ENCODE results near the gene CNST.

The CNST gene

GRCh38 chr1:246651012-246651695 is 84.9 kb downstream of the CNST start:
- H3K4me3 ChIP-seq (ENCODE audit: low read length): no peak overlapping the region
- H3K4me1 ChIP-seq (ENCODE audit: control insufficient read depth, insufficient read depth, low read length): peaks cover 16% of the 10 kb centered on the region
- no peaks in the 10 kb centered on the region for H3K9me3 ChIP-seq (ENCODE audit: control insufficient read depth, low read length)
- H3K9ac ChIP-seq (ENCODE audit: low read length): no peak overlapping the region
- no peak for DNase-seq (ENCODE audit: low read depth)
- peaks cover 52% of the 10 kb centered on the region for H3K36me3 ChIP-seq (ENCODE audit: control insufficient read depth, insufficient read depth, low read length, severe bottlenecking)
- H3K27me3 ChIP-seq (replicated peaks; ENCODE audit: control insufficient read depth, insufficient read depth, low read length): no peaks in the 10 kb centered on the region

GRCh38 chr1:246658567-246658966 is 92.3 kb downstream of the CNST start:
- H3K36me3 ChIP-seq (ENCODE audit: control insufficient read depth, insufficient read depth, low read length, severe bottlenecking): peaks cover 60% of the 10 kb centered on the region
- no peaks in the 10 kb centered on the region for H3K4me1 ChIP-seq (ENCODE audit: control insufficient read depth, insufficient read depth, low read length)
- no peak overlapping the region for H3K4me3 ChIP-seq (ENCODE audit: low read length)
- H3K9ac ChIP-seq (ENCODE audit: low read length): no peak overlapping the region
- no peak for DNase-seq (ENCODE audit: low read depth)
- no peaks in the 10 kb centered on the region for H3K27me3 ChIP-seq (replicated peaks; ENCODE audit: control insufficient read depth, insufficient read depth, low read length)
- H3K9me3 ChIP-seq (ENCODE audit: control insufficient read depth, low read length): no peaks in the 10 kb centered on the region

GRCh38 chr1:246659594-246660140 is 93.4 kb downstream of the CNST start:
- no peaks in the 10 kb centered on the region for H3K27me3 ChIP-seq (replicated peaks; ENCODE audit: control insufficient read depth, insufficient read depth, low read length)
- no peaks in the 10 kb centered on the region for H3K4me1 ChIP-seq (ENCODE audit: control insufficient read depth, insufficient read depth, low read length)
- H3K9ac ChIP-seq (ENCODE audit: low read length): no peak overlapping the region
- H3K4me3 ChIP-seq (ENCODE audit: low read length): no peak overlapping the region
- no peak for DNase-seq (ENCODE audit: low read depth)
- H3K9me3 ChIP-seq (ENCODE audit: control insufficient read depth, low read length): no peaks in the 10 kb centered on the region
- peaks cover 49% of the 10 kb centered on the region for H3K36me3 ChIP-seq (ENCODE audit: control insufficient read depth, insufficient read depth, low read length, severe bottlenecking)

GRCh38 chr1:246661451-246661850 is 95.2 kb downstream of the CNST start:
- DNase-seq (ENCODE audit: low read depth): no peak
- peaks cover 47% of the 10 kb centered on the region for H3K36me3 ChIP-seq (ENCODE audit: control insufficient read depth, insufficient read depth, low read length, severe bottlenecking)
- no peaks in the 10 kb centered on the region for H3K27me3 ChIP-seq (replicated peaks; ENCODE audit: control insufficient read depth, insufficient read depth, low read length)
- H3K4me3 ChIP-seq (ENCODE audit: low read length): no peak overlapping the region
- H3K9ac ChIP-seq (ENCODE audit: low read length): no peak overlapping the region
- no peaks in the 10 kb centered on the region for H3K9me3 ChIP-seq (ENCODE audit: control insufficient read depth, low read length)
- H3K4me1 ChIP-seq (ENCODE audit: control insufficient read depth, insufficient read depth, low read length): no peaks in the 10 kb centered on the region

GRCh38 chr1:246667773-246668172 is 101.5 kb downstream of the CNST start:
- Histone ChIP-seq H3K9ac (ENCODE audit: low read length) (no peak overlapping the region), H3K4me3 (ENCODE audit: low read length) (no peak overlapping the region), H3K4me1 (ENCODE audit: control insufficient read depth, insufficient read depth, low read length) (no peaks in the 10 kb centered on the region)

GRCh38 chr1:246669659-246670058 is 103.4 kb downstream of the CNST start:
- Histone ChIP-seq H3K27me3 (replicated peaks; ENCODE audit: control insufficient read depth, insufficient read depth, low read length) (no peaks in the 10 kb centered on the region), H3K9ac (ENCODE audit: low read length) (no peak overlapping the region), H3K4me1 (ENCODE audit: control insufficient read depth, insufficient read depth, low read length) (no peaks in the 10 kb centered on the region), H3K36me3 (ENCODE audit: control insufficient read depth, insufficient read depth, low read length, severe bottlenecking) (peaks cover 43% of the 10 kb centered on the region), H3K9me3 (ENCODE audit: control insufficient read depth, low read length) (no peaks in the 10 kb centered on the region), H3K4me3 (ENCODE audit: low read length) (no peak overlapping the region)
- no peak for DNase-seq (ENCODE audit: low read depth)

More at GRCh38 chr1:246667773-246668172, 101.5 kb downstream of the CNST start:
- Histone ChIP-seq H3K27me3 (replicated peaks; ENCODE audit: control insufficient read depth, insufficient read depth, low read length) (no peaks in the 10 kb centered on the region), H3K36me3 (ENCODE audit: control insufficient read depth, insufficient read depth, low read length, severe bottlenecking) (peaks cover 45% of the 10 kb centered on the region), H3K9me3 (ENCODE audit: control insufficient read depth, low read length) (no peaks in the 10 kb centered on the region)
- no peak for DNase-seq (ENCODE audit: low read depth)

- Histone ChIP-seq H3K4me1 (ENCODE audit: control insufficient read depth, insufficient read depth, low read length) (peaks cover 5% of the 10 kb centered on the region), H3K9ac (ENCODE audit: low read length) (no peak overlapping the region), H3K36me3 (ENCODE audit: control insufficient read depth, insufficient read depth, low read length, severe bottlenecking) (peaks cover 13% of the 10 kb centered on the region), H3K27me3 (replicated peaks; ENCODE audit: control insufficient read depth, insufficient read depth, low read length) (no peaks in the 10 kb centered on the region), H3K4me3 (ENCODE audit: low read length) (no peak overlapping the region), H3K9me3 (ENCODE audit: control insufficient read depth, low read length) (no peaks in the 10 kb centered on the region)
- DNase-seq (ENCODE audit: low read depth): no peak
Observed at GRCh38 chr1:246674049-246674448, 107.8 kb downstream of the CNST start.

GRCh38 chr1:246677842-246678241 is 111.6 kb downstream of the CNST start:
- Histone ChIP-seq H3K9ac (ENCODE audit: low read length) (no peak overlapping the region), H3K4me1 (ENCODE audit: control insufficient read depth, insufficient read depth, low read length) (peaks cover 12% of the 10 kb centered on the region), H3K9me3 (ENCODE audit: control insufficient read depth, low read length) (no peaks in the 10 kb centered on the region), H3K4me3 (ENCODE audit: low read length) (no peak overlapping the region), H3K36me3 (ENCODE audit: control insufficient read depth, insufficient read depth, low read length, severe bottlenecking) (no peaks in the 10 kb centered on the region), H3K27me3 (replicated peaks; ENCODE audit: control insufficient read depth, insufficient read depth, low read length) (no peaks in the 10 kb centered on the region)
- DNase-seq (ENCODE audit: low read depth): no peak

GRCh38 chr1:246678816-246679793 is 112.8 kb downstream of the CNST start:
- Histone ChIP-seq H3K4me1 (ENCODE audit: control insufficient read depth, insufficient read depth, low read length) (peaks cover 12% of the 10 kb centered on the region), H3K4me3 (ENCODE audit: low read length) (no peak overlapping the region), H3K9ac (ENCODE audit: low read length) (no peak overlapping the region), H3K27me3 (replicated peaks; ENCODE audit: control insufficient read depth, insufficient read depth, low read length) (no peaks in the 10 kb centered on the region), H3K36me3 (ENCODE audit: control insufficient read depth, insufficient read depth, low read length, severe bottlenecking) (no peaks in the 10 kb centered on the region), H3K9me3 (ENCODE audit: control insufficient read depth, low read length) (no peaks in the 10 kb centered on the region)
- DNase-seq (ENCODE audit: low read depth): no peak

- Histone ChIP-seq H3K9ac (ENCODE audit: low read length) (no peak overlapping the region), H3K4me1 (ENCODE audit: control insufficient read depth, insufficient read depth, low read length) (peaks cover 12% of the 10 kb centered on the region), H3K36me3 (ENCODE audit: control insufficient read depth, insufficient read depth, low read length, severe bottlenecking) (no peaks in the 10 kb centered on the region), H3K4me3 (ENCODE audit: low read length) (no peak overlapping the region), H3K9me3 (ENCODE audit: control insufficient read depth, low read length) (no peaks in the 10 kb centered on the region), H3K27me3 (replicated peaks; ENCODE audit: control insufficient read depth, insufficient read depth, low read length) (no peaks in the 10 kb centered on the region)
- no peak for DNase-seq (ENCODE audit: low read depth)
Observed at GRCh38 chr1:246679794-246680177, 113.5 kb downstream of the CNST start.

- H3K9ac ChIP-seq (ENCODE audit: low read length): no peak overlapping the region
- no peaks in the 10 kb centered on the region for H3K9me3 ChIP-seq (ENCODE audit: control insufficient read depth, low read length)
- H3K4me1 ChIP-seq (ENCODE audit: control insufficient read depth, insufficient read depth, low read length): peaks cover 12% of the 10 kb centered on the region
- H3K36me3 ChIP-seq (ENCODE audit: control insufficient read depth, insufficient read depth, low read length, severe bottlenecking): no peaks in the 10 kb centered on the region
- no peaks in the 10 kb centered on the region for H3K27me3 ChIP-seq (replicated peaks; ENCODE audit: control insufficient read depth, insufficient read depth, low read length)
- no peak for DNase-seq (ENCODE audit: low read depth)
- H3K4me3 ChIP-seq (ENCODE audit: low read length): no peak overlapping the region
Observed at GRCh38 chr1:246680190-246680589, 113.9 kb downstream of the CNST start.

Measured in adipocyte (in vitro differentiated cells).